HG03135 (cell line): ENCODE measurements around the gene EMC10.

Source experiments
- ATAC-seq: cut with Tn5 transposase; IDR thresholded peaks from one replicate; pipeline ENCODE4 v1.9.1; 2021; ENCODE audit warnings: mild to moderate bottlenecking, moderate library complexity; ENCODE audit not compliant: unreplicated experiment

EMC10 gene

DNA sequence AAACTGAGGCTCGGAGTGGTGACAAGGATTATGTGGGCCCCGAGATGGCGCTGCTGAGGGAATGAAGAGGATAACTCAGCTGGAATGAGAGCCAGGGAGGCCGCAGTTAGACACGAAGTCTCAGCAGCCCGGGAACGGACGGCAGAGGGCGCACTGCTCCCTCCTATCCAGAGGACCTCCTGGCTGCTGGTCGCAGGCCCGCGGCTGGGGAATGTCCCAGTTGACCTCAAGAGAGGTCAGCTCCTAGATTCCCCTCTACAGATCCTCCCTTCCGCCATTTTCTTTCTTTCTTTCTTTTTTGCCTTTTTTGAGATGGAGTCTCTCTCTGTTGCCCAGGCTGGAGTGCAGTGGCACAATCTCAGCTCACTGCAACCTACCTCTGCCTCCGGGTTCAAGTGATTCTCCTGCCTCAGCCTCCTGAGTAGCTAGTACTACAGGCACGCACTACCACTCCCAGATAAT lies 61.5 kb downstream of the EMC10 start:
- no peak for ATAC-seq
